ENCODE data around the gene PLEK2.

PLEK2 gene

GRCh38 chr14:67444395-67444794 lies 32.4 kb upstream of the PLEK2 start:
- no peaks in the 10 kb centered on the region for H3K27me3 ChIP-seq (ENCODE audit: control insufficient read depth, insufficient read depth, low read length)
- no peaks in the 10 kb centered on the region for H3K36me3 ChIP-seq (ENCODE audit: control insufficient read depth, insufficient read depth, low read length)
- no peaks in the 10 kb centered on the region for H3K9me3 ChIP-seq (ENCODE audit: control insufficient read depth, insufficient read depth, low read length)
- no peak overlapping the region for H3K27ac ChIP-seq (ENCODE audit: low read length)
- peaks cover 2% of the 10 kb centered on the region; the same call in 1 of the 2 replicates for H3K4me1 ChIP-seq (ENCODE audit: control insufficient read depth, insufficient read depth, low read length)
- no CpG with 5 or more reads among the region's 3 CpGs for WGBS (ENCODE audit: insufficient coverage, insufficient read length)
- no peak for DNase-seq (ENCODE audit: low read depth, low spot score)
- no peak overlapping the region for H3K4me3 ChIP-seq (ENCODE audit: low read length)

DNA sequence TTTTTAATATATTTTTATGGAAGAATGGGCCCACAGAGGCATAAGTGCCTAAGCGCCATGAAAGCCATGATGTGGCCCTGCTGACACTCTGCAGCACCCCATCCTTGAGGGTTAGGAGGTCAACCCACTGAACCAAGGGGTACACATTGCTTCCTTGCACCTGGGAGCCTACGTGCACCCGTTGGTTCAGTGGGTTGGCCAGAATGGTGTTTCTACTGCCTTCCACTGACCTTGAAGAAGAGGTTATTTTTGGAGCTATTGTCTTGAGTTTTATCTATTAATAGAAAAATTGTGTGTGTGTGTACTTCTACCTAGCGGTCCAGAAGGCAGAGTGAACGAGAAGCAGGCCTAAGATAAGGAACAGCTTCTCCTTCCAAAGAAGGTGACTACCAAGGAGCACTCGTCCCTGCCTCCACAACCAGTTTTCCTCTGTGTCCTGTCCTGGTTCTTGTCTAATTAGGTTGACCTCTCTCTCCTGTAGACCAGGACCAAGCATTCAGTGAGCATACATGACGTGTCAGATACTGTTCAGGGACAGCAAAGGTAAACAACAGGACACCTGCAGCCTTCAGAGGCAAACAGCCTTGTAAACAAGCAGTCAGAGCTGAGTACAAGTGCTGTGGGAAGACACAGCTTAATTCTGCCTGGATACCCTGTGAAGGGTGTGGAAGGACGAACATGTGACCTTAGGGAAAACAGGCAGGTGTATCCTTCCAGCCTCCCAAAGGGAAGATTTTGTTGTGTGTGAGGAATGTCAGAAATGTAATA lies 30.4 kb upstream of the PLEK2 start:
- no peaks in the 10 kb centered on the region for H3K27me3 ChIP-seq (ENCODE audit: control insufficient read depth, insufficient read depth, low read length)
- no CpG with 5 or more reads among the region's 8 CpGs for WGBS (ENCODE audit: insufficient coverage, insufficient read length)
- H3K4me1 ChIP-seq (ENCODE audit: control insufficient read depth, insufficient read depth, low read length) = peaks cover 2% of the 10 kb centered on the region; the same call in 1 of the 2 replicates
- H3K36me3 ChIP-seq (ENCODE audit: control insufficient read depth, insufficient read depth, low read length) = no peaks in the 10 kb centered on the region
- no peak overlapping the region for H3K4me3 ChIP-seq (ENCODE audit: low read length)
- H3K27ac ChIP-seq (ENCODE audit: low read length) = no peak overlapping the region
- H3K9me3 ChIP-seq (ENCODE audit: control insufficient read depth, insufficient read depth, low read length) = no peaks in the 10 kb centered on the region
- DNase-seq (ENCODE audit: low read depth, low spot score) = no peak

DNA sequence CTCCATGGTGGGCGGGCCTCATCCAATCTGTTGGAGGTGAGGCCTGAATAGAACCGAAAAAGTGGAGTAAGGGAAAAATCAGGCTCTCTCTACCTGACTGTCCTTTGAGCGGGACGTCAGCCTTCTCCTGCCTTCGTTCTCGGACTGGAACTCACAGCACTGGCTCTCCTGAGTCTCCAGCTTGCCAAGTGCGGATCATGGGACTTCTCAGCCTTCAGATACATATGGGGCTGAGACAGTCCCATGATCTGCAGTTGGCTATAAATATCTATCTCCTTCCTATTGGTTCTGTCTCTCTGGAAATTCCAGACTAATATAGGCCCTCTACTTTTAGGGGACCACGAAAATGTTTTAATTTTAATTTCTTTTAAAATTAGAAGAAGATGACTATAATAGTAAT lies 29.7 kb upstream of the PLEK2 start:
- no peak overlapping the region for H3K4me3 ChIP-seq (ENCODE audit: low read length)
- H3K9me3 ChIP-seq (ENCODE audit: control insufficient read depth, insufficient read depth, low read length) = no peaks in the 10 kb centered on the region
- no CpG with 5 or more reads among the region's 8 CpGs for WGBS (ENCODE audit: insufficient coverage, insufficient read length)
- no peaks in the 10 kb centered on the region for H3K27me3 ChIP-seq (ENCODE audit: control insufficient read depth, insufficient read depth, low read length)
- no peak overlapping the region for H3K27ac ChIP-seq (ENCODE audit: low read length)
- peaks cover 2% of the 10 kb centered on the region; the same call in 1 of the 2 replicates for H3K4me1 ChIP-seq (ENCODE audit: control insufficient read depth, insufficient read depth, low read length)
- DNase-seq (ENCODE audit: low read depth, low spot score) = no peak
- no peaks in the 10 kb centered on the region for H3K36me3 ChIP-seq (ENCODE audit: control insufficient read depth, insufficient read depth, low read length)

DNA sequence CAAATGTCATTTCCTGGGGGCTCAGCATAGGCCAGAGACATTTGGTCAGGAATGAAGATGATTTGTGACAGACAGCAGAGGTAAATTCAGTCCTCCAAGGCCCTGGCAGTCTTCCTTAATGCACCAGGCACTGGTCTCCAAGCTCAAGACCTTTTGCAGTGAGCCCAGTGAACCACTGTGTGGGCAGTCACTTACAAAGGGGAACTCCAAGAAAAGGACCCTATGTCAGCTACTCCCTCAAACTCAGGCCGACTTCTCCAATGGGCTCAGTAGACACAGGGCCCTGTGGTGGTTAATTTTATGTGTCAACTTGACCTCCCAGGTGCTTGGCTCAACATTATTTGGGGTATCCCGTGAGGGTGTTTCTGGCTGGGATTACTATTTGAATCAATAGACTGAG lies 29.3 kb upstream of the PLEK2 start:
- Histone ChIP-seq H3K36me3 (ENCODE audit: control insufficient read depth, insufficient read depth, low read length) (no peaks in the 10 kb centered on the region), H3K4me3 (ENCODE audit: low read length) (no peak overlapping the region), H3K27ac (ENCODE audit: low read length) (no peak overlapping the region), H3K4me1 (ENCODE audit: control insufficient read depth, insufficient read depth, low read length) (peaks cover 2% of the 10 kb centered on the region; the same call in 1 of the 2 replicates), H3K27me3 (ENCODE audit: control insufficient read depth, insufficient read depth, low read length) (no peaks in the 10 kb centered on the region), H3K9me3 (ENCODE audit: control insufficient read depth, insufficient read depth, low read length) (no peaks in the 10 kb centered on the region)
- DNase-seq (ENCODE audit: low read depth, low spot score) = no peak
- no CpG with 5 or more reads among the region's 2 CpGs for whole genome bisulfite sequencing (ENCODE audit: insufficient coverage, insufficient read length)

- no peaks in the 10 kb centered on the region for H3K27me3 ChIP-seq (ENCODE audit: control insufficient read depth, insufficient read depth, low read length)
- H3K4me1 ChIP-seq (ENCODE audit: control insufficient read depth, insufficient read depth, low read length) = peaks cover 2% of the 10 kb centered on the region; the same call in 1 of the 2 replicates
- H3K4me3 ChIP-seq (ENCODE audit: low read length) = no peak overlapping the region
- WGBS (ENCODE audit: insufficient coverage, insufficient read length) = no CpG with 5 or more reads among the region's 4 CpGs
- DNase-seq (ENCODE audit: low read depth, low spot score) = no peak
- H3K9me3 ChIP-seq (ENCODE audit: control insufficient read depth, insufficient read depth, low read length) = no peaks in the 10 kb centered on the region
- H3K27ac ChIP-seq (ENCODE audit: low read length) = no peak overlapping the region
- H3K36me3 ChIP-seq (ENCODE audit: control insufficient read depth, insufficient read depth, low read length) = no peaks in the 10 kb centered on the region
These were observed 28.5 kb upstream of the PLEK2 start for GRCh38 chr14:67440513-67440912.

GRCh38 chr14:67438969-67439368 lies 27.0 kb upstream of the PLEK2 start:
- Histone ChIP-seq H3K4me3 (ENCODE audit: low read length) (no peak overlapping the region), H3K27ac (ENCODE audit: low read length) (no peak overlapping the region), H3K36me3 (ENCODE audit: control insufficient read depth, insufficient read depth, low read length) (no peaks in the 10 kb centered on the region), H3K9me3 (ENCODE audit: control insufficient read depth, insufficient read depth, low read length) (no peaks in the 10 kb centered on the region), H3K4me1 (ENCODE audit: control insufficient read depth, insufficient read depth, low read length) (peaks cover 2% of the 10 kb centered on the region; the same call in 1 of the 2 replicates), H3K27me3 (ENCODE audit: control insufficient read depth, insufficient read depth, low read length) (no peaks in the 10 kb centered on the region)
- DNase-seq (ENCODE audit: low read depth, low spot score) = no peak
- no CpG with 5 or more reads among the region's 1 CpG for WGBS (ENCODE audit: insufficient coverage, insufficient read length)

DNA sequence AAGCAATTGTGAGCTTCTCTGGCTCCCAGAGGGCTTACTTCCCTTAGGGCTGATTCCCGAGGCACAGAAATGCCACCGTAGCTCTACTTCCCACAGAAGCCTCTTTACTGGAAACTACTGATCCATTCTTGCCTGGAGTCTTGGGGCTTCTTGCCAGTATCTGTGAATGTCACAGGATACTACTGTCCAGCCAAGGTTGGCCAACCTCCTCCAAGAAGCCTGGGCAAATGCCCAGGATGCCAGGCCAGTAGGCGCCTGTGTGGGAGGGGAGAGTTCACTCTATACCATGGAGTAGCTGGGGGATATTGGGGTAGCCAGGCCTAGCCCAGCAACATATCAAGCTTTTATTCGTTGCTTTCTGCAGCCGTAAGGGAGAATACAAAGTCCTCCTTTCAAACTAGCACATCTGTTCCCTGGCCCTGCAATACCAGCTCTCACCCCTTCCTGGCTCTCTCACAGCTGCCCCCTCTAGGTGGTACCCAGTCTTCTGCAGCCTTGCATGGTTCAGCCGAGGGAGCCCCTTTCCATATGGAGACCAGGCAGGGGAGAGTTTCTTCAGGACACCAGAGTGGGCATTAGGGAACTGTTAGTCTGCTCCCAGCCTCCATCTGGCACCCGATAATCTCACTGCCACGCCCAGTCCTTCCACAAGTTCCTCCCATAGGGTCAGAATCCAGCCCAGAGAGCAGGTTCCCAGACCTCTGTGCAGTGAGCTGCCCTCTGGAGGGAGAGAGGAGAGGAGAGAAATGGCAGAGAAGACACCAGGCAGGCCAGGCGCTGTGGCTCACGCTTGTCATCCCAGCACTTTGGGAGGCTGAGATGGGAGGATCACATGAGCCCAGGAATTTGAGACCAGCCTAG lies 24.3 kb upstream of the PLEK2 start:
- no peak for DNase-seq (ENCODE audit: low read depth, low spot score)
- WGBS (ENCODE audit: insufficient coverage, insufficient read length) = no CpG with 5 or more reads among the region's 10 CpGs
- no peaks in the 10 kb centered on the region for H3K9me3 ChIP-seq (ENCODE audit: control insufficient read depth, insufficient read depth, low read length)

GRCh38 chr14:67435603-67436002 lies 23.6 kb upstream of the PLEK2 start:
- Histone ChIP-seq H3K27ac (ENCODE audit: low read length) (no peak overlapping the region), H3K4me1 (ENCODE audit: control insufficient read depth, insufficient read depth, low read length) (0 out of 2 replicates have a peak, but pooled peaks cover 1% of the 10 kb centered on the region), H3K36me3 (ENCODE audit: control insufficient read depth, insufficient read depth, low read length) (no peaks in the 10 kb centered on the region), H3K27me3 (ENCODE audit: control insufficient read depth, insufficient read depth, low read length) (no peaks in the 10 kb centered on the region), H3K4me3 (ENCODE audit: low read length) (no peak overlapping the region), H3K9me3 (ENCODE audit: control insufficient read depth, insufficient read depth, low read length) (no peaks in the 10 kb centered on the region)
- WGBS (ENCODE audit: insufficient coverage, insufficient read length) = no CpG with 5 or more reads among the region's 5 CpGs
- no peak for DNase-seq (ENCODE audit: low read depth, low spot score)

More for the DNA sequence above, 24.3 kb upstream of the PLEK2 start:
- 0 out of 2 replicates have a peak, but pooled peaks cover 1% of the 10 kb centered on the region for H3K4me1 ChIP-seq (ENCODE audit: control insufficient read depth, insufficient read depth, low read length)
- no peak overlapping the region for H3K27ac ChIP-seq (ENCODE audit: low read length)
- no peak overlapping the region for H3K4me3 ChIP-seq (ENCODE audit: low read length)
- no peaks in the 10 kb centered on the region for H3K36me3 ChIP-seq (ENCODE audit: control insufficient read depth, insufficient read depth, low read length)
- no peaks in the 10 kb centered on the region for H3K27me3 ChIP-seq (ENCODE audit: control insufficient read depth, insufficient read depth, low read length)

DNA sequence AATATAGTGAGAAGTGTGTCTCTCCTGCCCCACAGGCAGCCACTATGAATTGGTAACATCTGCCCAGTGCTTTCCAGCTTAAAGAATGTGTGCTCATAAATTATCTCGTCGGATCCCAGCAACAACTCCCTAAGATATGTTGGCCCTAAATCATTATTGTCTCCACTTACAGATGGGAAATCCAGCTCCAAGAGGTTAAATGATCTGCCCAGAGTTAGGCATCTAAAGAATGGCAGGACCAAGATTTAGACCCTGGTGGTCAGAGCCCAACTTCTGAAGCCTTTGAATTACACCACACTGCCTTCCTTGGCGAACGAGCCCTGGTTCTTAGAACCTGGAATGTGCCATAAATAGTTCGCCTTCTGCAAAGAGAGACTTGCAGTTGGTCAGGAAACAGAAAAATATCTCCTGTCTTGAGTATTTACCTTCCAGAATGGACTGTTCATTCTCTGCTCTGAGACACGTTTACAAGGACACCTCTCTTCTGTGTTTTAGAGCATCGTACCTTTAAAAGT lies 20.1 kb upstream of the PLEK2 start:
- Histone ChIP-seq H3K27me3 (ENCODE audit: control insufficient read depth, insufficient read depth, low read length) (no peaks in the 10 kb centered on the region), H3K4me3 (ENCODE audit: low read length) (no peak overlapping the region), H3K4me1 (ENCODE audit: control insufficient read depth, insufficient read depth, low read length) (0 out of 2 replicates have a peak, but pooled peaks cover 1% of the 10 kb centered on the region), H3K36me3 (ENCODE audit: control insufficient read depth, insufficient read depth, low read length) (no peaks in the 10 kb centered on the region), H3K9me3 (ENCODE audit: control insufficient read depth, insufficient read depth, low read length) (no peaks in the 10 kb centered on the region), H3K27ac (ENCODE audit: low read length) (no peak overlapping the region)
- WGBS (ENCODE audit: insufficient coverage, insufficient read length) = no CpG with 5 or more reads among the region's 7 CpGs
- DNase-seq (ENCODE audit: low read depth, low spot score) = no peak

DNA sequence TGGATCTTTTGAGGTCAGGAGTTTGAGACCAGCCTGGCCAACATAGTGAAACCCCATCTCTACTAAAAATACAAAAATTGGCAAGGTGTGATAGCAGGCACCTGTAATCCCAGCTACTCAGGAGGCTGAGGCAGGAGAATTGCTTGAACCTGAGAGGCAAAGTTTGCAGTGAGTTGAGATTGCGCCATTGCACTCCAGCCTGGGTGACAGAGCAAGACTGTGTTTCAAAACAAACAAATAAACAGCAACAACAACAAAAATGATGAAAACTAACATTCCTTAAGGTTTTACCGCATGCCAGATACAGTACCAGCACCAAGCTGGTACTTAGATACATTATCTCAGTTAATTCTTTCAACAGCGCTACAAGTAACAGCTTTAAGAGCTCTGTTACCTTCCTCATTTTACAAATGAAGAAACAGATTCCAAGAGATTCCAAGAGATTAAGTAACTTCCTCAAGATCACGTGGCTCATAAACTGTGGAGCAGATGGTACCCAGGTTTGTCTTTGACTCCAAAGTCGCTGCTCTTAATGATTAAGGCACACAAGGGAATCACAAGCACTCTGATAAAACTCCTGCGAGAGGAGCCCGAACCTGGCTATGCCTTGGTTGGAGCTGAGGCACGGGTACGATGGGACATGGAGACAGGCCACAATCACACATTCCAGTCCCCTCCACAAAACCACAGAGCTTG lies 17.7 kb upstream of the PLEK2 start:
- DNase-seq (ENCODE audit: low read depth, low spot score) = no peak

More for the DNA sequence above, 17.7 kb upstream of the PLEK2 start:
- Histone ChIP-seq H3K27me3 (ENCODE audit: control insufficient read depth, insufficient read depth, low read length) (no peaks in the 10 kb centered on the region), H3K36me3 (ENCODE audit: control insufficient read depth, insufficient read depth, low read length) (no peaks in the 10 kb centered on the region), H3K9me3 (ENCODE audit: control insufficient read depth, insufficient read depth, low read length) (no peaks in the 10 kb centered on the region), H3K4me3 (ENCODE audit: low read length) (no peak overlapping the region), H3K4me1 (ENCODE audit: control insufficient read depth, insufficient read depth, low read length) (0 out of 2 replicates have a peak, but pooled peaks cover 1% of the 10 kb centered on the region), H3K27ac (ENCODE audit: low read length) (no peak overlapping the region)
- no CpG with 5 or more reads among the region's 9 CpGs for WGBS (ENCODE audit: insufficient coverage, insufficient read length)

All from iPS DF 6.9 (cell line).